GM18507 (cell line): ENCODE measurements around the gene CAMTA1.
"Not testable (repeated sequence)": the region's sequence is repeated elsewhere in the genome, so short reads cannot be mapped to it uniquely, and the experiment has no call there.

Experiments used
- DNase-seq: peaks from one replicate; pipeline ENCODE4 v3.0.0; 2011; ENCODE audit warnings: low read depth; ENCODE audit not compliant: insufficient read length; ENCODE audit errors: extremely low spot score
- FAIRE-seq: peaks from 2 replicates; lab custom pipeline; 2011; peaks lifted over from hg19 to GRCh38; lab: Jason Lieb, UNC

Gene CAMTA1

GRCh38 chr1:6834366-6834765 lies 49.1 kb downstream of the CAMTA1 start:
- no peak for DNase-seq
- FAIRE-seq, result no peak

- FAIRE-seq (no peak), DNase-seq (no peak)
These were observed 49.9 kb downstream of the CAMTA1 start for GRCh38 chr1:6835139-6835538.

GRCh38 chr1:6842301-6842700 lies 57.0 kb downstream of the CAMTA1 start:
- FAIRE-seq (no peak), DNase-seq (no peak)

GRCh38 chr1:6845786-6846185 lies 60.5 kb downstream of the CAMTA1 start:
- FAIRE-seq, result not testable (repeated sequence)

GRCh38 chr1:6848816-6849215 lies 63.6 kb downstream of the CAMTA1 start:
- DNase-seq, result no peak
- no peak for FAIRE-seq

More at GRCh38 chr1:6845786-6846185, 60.5 kb downstream of the CAMTA1 start:
- not testable (repeated sequence) for DNase-seq

GRCh38 chr1:6850537-6850936 lies 65.3 kb downstream of the CAMTA1 start:
- FAIRE-seq, result no peak
- no peak for DNase-seq

- FAIRE-seq (no peak), DNase-seq (no peak)
These were observed 67.1 kb downstream of the CAMTA1 start for GRCh38 chr1:6852136-6852890.

GRCh38 chr1:6854166-6854565 lies 68.9 kb downstream of the CAMTA1 start:
- FAIRE-seq (no peak), DNase-seq (no peak)

GRCh38 chr1:6857831-6858230 lies 72.6 kb downstream of the CAMTA1 start:
- no peak for FAIRE-seq
- DNase-seq, result no peak

- no peak for DNase-seq
- FAIRE-seq, result no peak
These were observed 73.3 kb downstream of the CAMTA1 start for GRCh38 chr1:6858596-6858995.

- FAIRE-seq, result no peak
These were observed 74.4 kb downstream of the CAMTA1 start for GRCh38 chr1:6859415-6860343.

GRCh38 chr1:6860401-6860800 lies 75.1 kb downstream of the CAMTA1 start:
- DNase-seq (no peak), FAIRE-seq (no peak)

More at GRCh38 chr1:6859415-6860343, 74.4 kb downstream of the CAMTA1 start:
- no peak for DNase-seq

- peak; percentile 64 for FAIRE-seq
- DNase-seq, result no peak
These were observed 75.9 kb downstream of the CAMTA1 start for GRCh38 chr1:6861075-6861724.

GRCh38 chr1:6862906-6863305 lies 77.7 kb downstream of the CAMTA1 start:
- FAIRE-seq (no peak), DNase-seq (no peak)

- DNase-seq (no peak), FAIRE-seq (no peak)
These were observed 78.9 kb downstream of the CAMTA1 start for GRCh38 chr1:6864166-6864565.

- DNase-seq (no peak), FAIRE-seq (no peak)
These were observed 81.6 kb downstream of the CAMTA1 start for GRCh38 chr1:6866825-6867224.

- FAIRE-seq, result no peak
- DNase-seq, result no peak
These were observed 82.1 kb downstream of the CAMTA1 start for GRCh38 chr1:6867321-6867720.

GRCh38 chr1:6867729-6868659 lies 82.7 kb downstream of the CAMTA1 start:
- DNase-seq (no peak), FAIRE-seq (no peak)
